ENCODE data around the gene RCOR2. TPM values are rescaled to one million over a fixed set of nuclear protein-coding genes. Genes with fewer than 3 reads are reported as not detected.

RCOR2 gene
- total and polyA plus RNA-seq, 2 experiments from 2014 or later: 5.5 to 66.9 TPM

- Histone ChIP-seq H3K4me3 (peak overlapping the region; percentile 96), H3K36me3 (ENCODE audit: insufficient read depth) (no peaks in the 10 kb centered on the region)
- H3K27ac Mint-ChIP-seq: peak overlapping the region; percentile 92
Measured at GRCh38 chr11:63920939-63921417, 4.0 kb upstream of the RCOR2 start.

GRCh38 chr11:63920126-63920938, 3.4 kb upstream of the RCOR2 start:
- Histone ChIP-seq H4K20me1 (replicated peaks; ENCODE audit: insufficient read depth) (no peaks in the 10 kb centered on the region; the same call in 1 of the 2 replicates), H3K4me2 (peak overlapping the region; percentile 99), H3K9me2 (ENCODE audit: insufficient read depth) (peaks cover 11% of the 10 kb centered on the region), H3K79me2 (replicated peaks; ENCODE audit: insufficient read depth) (peaks cover 11% of the 10 kb centered on the region), H3K4me3 (peak overlapping the region; percentile 96), H3K4me1 (ENCODE audit: insufficient read depth) (peaks cover 23% of the 10 kb centered on the region), H2AFZ (no peak overlapping the region), H3F3A (replicated peaks; ENCODE audit: low read depth) (peaks cover 19% of the 10 kb centered on the region), H3K27ac (ENCODE audit: low read depth) (peak overlapping the region; percentile 100), H3K27me3 (ENCODE audit: insufficient read depth) (no peaks in the 10 kb centered on the region; the same call in 1 of the 2 replicates), H3K36me3 (ENCODE audit: insufficient read depth) (no peaks in the 10 kb centered on the region)
- H3K36me3 Mint-ChIP-seq (ENCODE audit: low read depth): peaks cover 10% of the 10 kb centered on the region
- peak overlapping the region; percentile 99 for H3K27ac Mint-ChIP-seq
- peaks cover 24% of the 10 kb centered on the region for H3K27me3 Mint-ChIP-seq (ENCODE audit: insufficient read depth, low read depth, poor library complexity)
- peak; percentile 30 for ATAC-seq
- H3K4me3 Mint-ChIP-seq: peak overlapping the region; percentile 81
- H3K9me3 Mint-ChIP-seq: peaks cover 9% of the 10 kb centered on the region; the same call in 2 of the 3 replicates
- peak; percentile 88 for DNase-seq (ENCODE audit: low spot score)
- peaks cover 12% of the 10 kb centered on the region; the same call in 2 of the 3 replicates for H3K4me1 Mint-ChIP-seq
- TF ChIP-seq ZNF462 (CRISPR knock-in tag; IDR thresholded peaks at IDR 0.05): no peak
- peak; percentile 69 for TF ChIP-seq POLR2AphosphoS5 (IDR thresholded peaks at IDR 0.05; ENCODE audit: low read depth)

More at GRCh38 chr11:63920939-63921417, 4.0 kb upstream of the RCOR2 start:
- H4K20me1 ChIP-seq (replicated peaks; ENCODE audit: insufficient read depth): no peaks in the 10 kb centered on the region; the same call in 1 of the 2 replicates
- no peak overlapping the region for H2AFZ ChIP-seq
- Mint-ChIP-seq H3K4me1 (peaks cover 12% of the 10 kb centered on the region; the same call in 2 of the 3 replicates), H3K27me3 (ENCODE audit: insufficient read depth, low read depth, poor library complexity) (peaks cover 26% of the 10 kb centered on the region), H3K9me3 (peaks cover 9% of the 10 kb centered on the region; the same call in 2 of the 3 replicates), H3K4me3 (peak overlapping the region; percentile 81), H3K36me3 (ENCODE audit: low read depth) (peaks cover 10% of the 10 kb centered on the region)
- H3K4me1 ChIP-seq (ENCODE audit: insufficient read depth): peaks cover 22% of the 10 kb centered on the region
- H3F3A ChIP-seq (replicated peaks; ENCODE audit: low read depth): peaks cover 19% of the 10 kb centered on the region
- peak overlapping the region; percentile 100 for H3K27ac ChIP-seq (ENCODE audit: low read depth)
- TF ChIP-seq, protein P1, sequence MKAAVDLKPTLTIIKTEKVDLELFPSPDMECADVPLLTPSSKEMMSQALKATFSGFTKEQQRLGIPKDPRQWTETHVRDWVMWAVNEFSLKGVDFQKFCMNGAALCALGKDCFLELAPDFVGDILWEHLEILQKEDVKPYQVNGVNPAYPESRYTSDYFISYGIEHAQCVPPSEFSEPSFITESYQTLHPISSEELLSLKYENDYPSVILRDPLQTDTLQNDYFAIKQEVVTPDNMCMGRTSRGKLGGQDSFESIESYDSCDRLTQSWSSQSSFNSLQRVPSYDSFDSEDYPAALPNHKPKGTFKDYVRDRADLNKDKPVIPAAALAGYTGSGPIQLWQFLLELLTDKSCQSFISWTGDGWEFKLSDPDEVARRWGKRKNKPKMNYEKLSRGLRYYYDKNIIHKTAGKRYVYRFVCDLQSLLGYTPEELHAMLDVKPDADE (IDR thresholded peaks at IDR 0.05): no peak
- TF ChIP-seq CTCF (conservative IDR thresholded peaks at IDR 0.05; ENCODE audit: low read depth in 2 of 2): peak; percentile 92 to 95
- no peak for TF ChIP-seq CREB1 (CRISPR knock-in tag; IDR thresholded peaks at IDR 0.05; ENCODE audit: low read depth)
- H3K79me2 ChIP-seq (replicated peaks; ENCODE audit: insufficient read depth): peaks cover 6% of the 10 kb centered on the region
- ATAC-seq: peak; percentile 9
- peaks cover 3% of the 10 kb centered on the region; the same call in 1 of the 2 replicates for H3K27me3 ChIP-seq (ENCODE audit: insufficient read depth)
- DNase-seq (ENCODE audit: low spot score): peak; percentile 94
- peaks cover 13% of the 10 kb centered on the region for H3K9me2 ChIP-seq (ENCODE audit: insufficient read depth)
- H3K4me2 ChIP-seq: peak overlapping the region; percentile 99

Measured in GM23338 (cell line).